GM19035 (cell line): ENCODE data around the gene BLOC1S3.

Source experiments
- ATAC-seq: cut with Tn5 transposase; IDR thresholded peaks from one replicate; pipeline ENCODE4 v1.9.1; 2021; ENCODE audit not compliant: unreplicated experiment

The BLOC1S3 gene

DNA sequence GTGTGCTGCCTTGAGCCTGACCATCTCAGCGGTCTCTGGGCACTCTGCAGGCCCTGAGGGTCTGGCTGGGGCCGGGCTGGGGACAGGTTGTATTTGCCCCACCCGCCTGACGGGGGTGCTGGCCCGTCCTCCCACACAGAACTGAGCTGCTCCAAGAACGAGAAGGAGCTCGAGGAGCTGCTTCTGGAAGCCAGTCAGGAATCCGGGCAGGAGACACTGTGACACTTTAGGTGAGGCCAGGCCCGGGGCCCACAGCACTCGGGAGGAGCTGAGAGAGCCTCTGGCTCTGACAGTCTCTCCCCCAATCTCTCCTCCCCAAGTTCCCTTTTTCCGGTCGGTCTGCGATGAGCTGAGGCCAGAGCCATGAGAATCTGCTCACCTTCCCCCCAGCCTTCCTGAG, 32.3 kb upstream of the BLOC1S3 start:
- ATAC-seq: no peak

DNA sequence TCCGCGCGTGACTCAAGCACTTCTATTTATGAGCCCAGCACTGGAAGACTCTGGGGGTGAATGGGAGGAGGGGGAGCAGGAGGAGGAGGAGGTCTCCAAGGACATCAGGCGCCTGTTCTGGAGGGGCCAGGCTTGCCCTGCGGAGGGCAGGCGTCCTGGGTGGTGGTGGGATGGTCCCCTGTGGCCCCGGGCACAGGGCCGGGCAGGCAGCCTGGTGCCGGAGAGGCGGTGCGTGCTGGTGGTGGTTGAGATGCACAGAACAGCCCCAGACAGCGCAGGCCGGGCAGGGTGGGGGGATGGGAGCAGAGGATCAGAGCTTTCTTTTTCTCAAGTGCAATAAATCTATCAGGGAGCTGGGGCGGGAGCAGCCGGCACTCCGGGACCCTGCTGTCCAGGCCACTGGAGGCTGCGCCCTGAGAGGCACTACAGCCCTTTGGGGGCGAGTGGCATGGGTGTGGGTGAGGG, 31.8 kb upstream of the BLOC1S3 start:
- ATAC-seq: no peak

DNA sequence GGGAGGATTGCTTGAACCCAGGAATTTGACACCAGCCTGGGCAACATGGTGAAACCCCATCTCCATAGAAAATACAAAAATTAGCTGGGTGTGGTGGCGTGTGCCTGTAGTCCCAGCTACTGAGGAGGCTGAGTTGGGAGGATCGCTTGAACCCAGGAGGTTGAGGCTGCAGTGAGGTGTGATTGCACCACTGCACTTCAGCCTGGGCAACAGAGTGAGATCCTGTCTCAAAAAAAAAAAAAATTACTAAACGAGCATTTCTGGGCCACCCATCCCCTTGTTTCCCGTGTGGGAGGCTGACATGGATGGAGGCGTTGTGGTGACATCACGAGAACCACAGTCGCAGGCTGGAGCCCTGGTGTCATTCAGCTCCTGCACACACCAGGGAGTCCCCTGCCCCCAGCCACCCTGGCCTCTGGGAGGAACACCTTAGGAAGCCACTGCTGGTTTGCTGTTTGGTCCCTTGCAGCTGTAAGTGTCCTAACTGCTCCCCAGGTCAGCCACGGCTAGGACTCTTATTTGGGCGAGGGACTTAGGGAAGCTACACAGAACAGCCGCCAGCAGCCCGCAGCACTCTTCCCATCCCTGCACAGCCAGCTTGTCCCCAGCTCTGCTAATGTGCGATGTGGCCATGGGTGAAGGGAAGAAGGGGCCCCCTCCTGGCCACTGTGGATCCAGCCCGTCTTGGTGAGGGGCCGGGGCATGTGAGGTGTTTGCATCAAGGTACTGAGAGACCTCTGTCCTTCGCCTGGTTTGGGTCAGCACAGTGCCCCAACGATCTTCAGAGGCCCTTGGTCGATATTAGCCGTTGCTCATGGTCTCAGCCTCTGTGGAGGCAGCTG, 30.5 kb upstream of the BLOC1S3 start:
- ATAC-seq: no peak

GRCh38 chr19:45149129-45149528, 29.5 kb upstream of the BLOC1S3 start:
- no peak for ATAC-seq

GRCh38 chr19:45150180-45150579, 28.4 kb upstream of the BLOC1S3 start:
- no peak for ATAC-seq

DNA sequence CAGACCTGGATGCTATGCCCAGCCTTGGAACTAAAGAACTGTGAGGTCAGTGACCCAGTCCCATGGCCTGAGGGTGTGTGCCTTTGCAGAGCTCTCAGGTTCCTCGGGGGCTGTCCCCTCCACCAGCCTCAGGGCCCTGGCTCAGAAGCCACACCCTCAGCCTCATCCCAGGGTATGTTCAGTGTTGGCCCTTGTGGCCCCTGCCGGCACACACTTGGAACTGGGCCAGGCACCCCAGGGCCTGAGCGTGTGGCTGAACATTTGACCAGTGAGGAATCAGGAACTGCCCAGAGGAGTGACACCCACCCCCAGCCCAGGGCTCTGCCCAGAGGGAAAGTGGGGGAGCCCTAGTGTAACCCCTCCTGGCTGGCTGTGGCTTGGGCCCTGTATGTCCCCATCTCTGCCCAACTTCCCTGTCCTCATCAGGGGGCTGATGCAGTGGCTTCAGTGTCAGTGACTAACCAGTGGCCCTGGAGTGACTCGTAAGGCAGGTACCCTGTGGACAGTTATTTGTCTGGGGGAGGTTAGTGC, 27.8 kb upstream of the BLOC1S3 start:
- no peak for ATAC-seq

- no peak for ATAC-seq
These were observed 27.3 kb upstream of the BLOC1S3 start for GRCh38 chr19:45151320-45151719.

DNA sequence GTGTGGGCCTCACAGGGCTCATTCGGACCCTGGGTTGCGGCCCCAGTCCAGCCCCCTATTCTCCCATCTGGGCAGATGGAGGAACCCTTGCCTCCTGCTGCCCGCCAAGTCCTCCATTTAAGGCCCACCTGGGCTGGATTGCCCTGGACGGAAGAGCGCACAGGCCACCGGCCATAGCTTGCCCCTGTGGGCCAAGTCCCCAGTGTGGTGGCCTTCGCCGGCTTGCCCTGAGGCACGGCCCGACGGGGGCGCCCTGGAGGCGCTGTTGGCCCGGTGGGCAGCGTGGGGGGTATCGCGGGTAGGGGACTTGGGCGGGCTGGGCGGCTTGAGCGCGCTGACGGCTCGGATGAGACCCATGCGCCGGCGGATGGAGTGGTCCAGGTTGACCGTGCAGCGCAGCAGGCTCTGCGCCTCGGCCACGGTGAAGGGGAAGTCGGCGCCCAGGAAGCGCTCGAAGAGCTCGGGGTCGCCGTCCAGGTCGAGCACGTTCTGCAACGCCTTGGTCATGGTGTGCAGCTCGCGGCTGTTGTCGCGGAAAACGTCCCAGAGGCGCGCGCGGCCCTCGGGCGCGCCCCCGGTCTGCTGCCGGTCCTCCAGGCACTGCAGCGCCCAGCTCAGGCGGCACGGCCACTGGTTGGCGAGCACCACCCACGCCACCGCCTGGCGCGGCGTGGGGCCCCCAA, 26.6 kb upstream of the BLOC1S3 start:
- no peak for ATAC-seq

GRCh38 chr19:45152504-45153338, 25.9 kb upstream of the BLOC1S3 start:
- ATAC-seq: no peak

- ATAC-seq: no peak
These were observed 25.1 kb upstream of the BLOC1S3 start for GRCh38 chr19:45153339-45154063.

DNA sequence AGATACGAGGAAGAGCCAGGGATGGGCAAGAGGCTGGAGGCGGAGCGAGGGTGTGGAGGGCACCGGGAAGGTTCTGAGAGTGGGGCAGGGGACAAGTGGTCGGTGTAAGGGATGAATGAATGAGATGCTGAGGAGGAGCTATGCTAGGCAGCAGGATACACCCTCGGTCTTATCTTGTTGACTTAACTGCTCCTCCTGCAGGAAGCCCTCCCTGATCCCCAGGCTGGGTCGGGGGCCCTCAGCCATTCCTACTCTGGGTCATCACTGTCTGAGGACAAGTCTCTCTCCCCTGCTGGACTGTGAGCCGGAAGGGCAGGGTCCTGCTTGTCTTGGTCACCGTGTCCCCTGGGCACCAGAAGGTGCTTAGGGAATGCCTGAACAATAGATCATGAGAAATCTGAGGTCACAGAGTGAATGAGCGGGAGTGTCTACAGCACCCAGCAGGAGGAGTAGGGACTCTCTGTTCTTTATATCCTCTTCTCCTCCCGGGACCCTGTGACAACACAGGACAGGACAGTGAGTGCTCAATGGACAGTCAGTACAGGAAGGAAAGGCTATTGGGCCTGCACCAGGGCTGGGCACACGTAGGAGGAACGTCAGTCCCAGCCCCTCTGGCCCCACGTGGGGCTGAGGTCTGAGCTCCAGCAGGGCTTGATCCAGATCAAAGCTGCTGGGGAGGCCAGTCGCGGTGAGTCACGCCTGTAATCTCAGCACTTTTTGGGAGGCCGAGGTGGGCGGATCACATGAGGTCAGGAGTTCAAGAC, 24.3 kb upstream of the BLOC1S3 start:
- ATAC-seq: no peak

DNA sequence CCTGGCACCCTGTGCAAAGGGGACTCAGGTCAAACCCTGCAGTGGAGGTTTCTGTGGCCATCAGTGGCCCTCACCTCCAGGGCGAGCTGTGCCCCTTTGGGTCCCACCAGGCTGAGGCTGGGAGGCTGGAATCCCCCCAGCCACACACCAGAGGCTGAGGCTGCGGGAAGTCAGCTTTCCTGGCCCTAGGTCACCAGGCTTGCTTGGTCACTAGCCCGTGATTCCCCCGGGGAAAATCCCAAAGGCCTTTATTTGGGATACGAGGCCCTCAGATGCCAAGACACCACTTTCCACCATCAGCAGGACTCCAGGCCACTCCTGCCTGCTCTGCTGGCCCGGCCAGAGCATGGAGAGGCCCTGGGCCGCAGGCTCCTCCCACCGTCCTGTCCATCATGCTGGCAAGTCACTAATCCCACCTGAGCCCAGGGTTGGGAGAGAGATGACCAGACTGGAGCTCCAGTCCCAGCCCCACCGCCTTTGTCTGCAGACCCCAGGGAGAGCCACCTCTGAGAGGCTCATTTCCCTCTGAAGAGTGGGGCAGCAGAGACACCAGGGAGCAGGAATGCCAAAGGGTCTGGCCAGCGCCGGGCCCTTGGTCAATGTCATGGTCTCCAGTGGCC, 22.5 kb upstream of the BLOC1S3 start:
- ATAC-seq: no peak

GRCh38 chr19:45156751-45157150, 21.8 kb upstream of the BLOC1S3 start:
- no peak for ATAC-seq

- ATAC-seq: no peak
These were observed 19.9 kb upstream of the BLOC1S3 start for GRCh38 chr19:45158503-45159209.

GRCh38 chr19:45159210-45159970, 19.2 kb upstream of the BLOC1S3 start:
- no peak for ATAC-seq

- ATAC-seq: no peak
These were observed 18.6 kb upstream of the BLOC1S3 start for GRCh38 chr19:45159971-45160324.

DNA sequence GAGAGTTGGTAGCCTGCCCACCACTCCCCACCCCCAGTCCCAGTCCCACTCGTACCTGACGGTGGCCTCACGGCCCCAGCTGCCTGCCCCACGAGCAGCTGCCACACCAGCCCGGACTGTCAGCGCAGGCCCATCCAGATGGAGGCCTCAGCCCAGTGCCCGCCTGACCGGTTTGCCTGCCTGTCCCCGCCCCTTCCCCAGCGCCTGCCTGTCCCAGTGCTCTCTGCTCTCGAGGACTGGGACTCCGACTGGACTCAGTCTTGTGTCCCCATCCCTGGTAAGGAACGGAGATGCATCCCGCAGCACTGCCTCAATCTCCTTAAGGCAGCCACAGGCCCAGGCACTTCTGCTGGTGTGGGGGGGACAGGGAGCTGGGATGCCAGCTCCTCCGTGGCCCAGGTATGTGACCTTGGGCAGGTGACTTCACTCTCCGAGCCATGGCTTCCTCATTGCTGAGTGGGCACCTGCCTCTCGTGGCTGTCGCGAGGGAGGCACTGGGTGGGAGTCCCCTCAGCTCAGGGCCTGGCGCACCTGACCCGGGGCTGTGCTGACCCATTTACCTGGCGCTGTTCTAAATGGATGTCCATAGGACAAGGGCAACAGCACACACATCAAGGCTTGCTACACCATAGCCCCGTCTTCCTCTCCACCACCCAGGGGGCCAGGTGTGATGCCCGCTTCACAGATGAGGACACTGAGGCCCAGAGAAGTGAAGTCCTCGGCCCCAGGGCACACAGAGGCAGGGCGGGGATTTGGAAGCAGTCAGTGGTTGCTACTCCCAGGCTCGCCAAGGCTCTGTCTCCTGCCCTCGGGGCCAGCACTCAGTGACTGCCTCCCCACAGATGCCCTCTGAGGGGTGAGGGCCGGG, 17.5 kb upstream of the BLOC1S3 start, which contains the start of gene NKPD1:
Gene NKPD1 (minus strand): TSS at position 113 of the 868 bp plus-strand sequence. CDS start 832 bp downstream, outside the sequence.
- no peak for ATAC-seq
